Lung (tissue), 12 donors: Measurements from ENCODE around the gene PALMD. TPM values are rescaled to one million over a fixed set of nuclear protein-coding genes. Genes with fewer than 3 reads are reported as not detected.

Source experiments
- ATAC-seq: fragments of 200-7000 bp; cut with Tn5 transposase; one replicate; pipeline ENCODE4 v1.9.1; 2020; ENCODE audit warnings: moderate number of reproducible peaks; ENCODE audit not compliant: insufficient read depth, low FRiP score
- DNase-seq, 3 donors: peaks; one replicate each; pipeline ENCODE4 v3.0.0-alpha.2; 2013 to 2017
- H3K27ac ChIP-seq, 2 donors: one replicate each; pipeline ENCODE4 v1.5.1; 2013; ENCODE audit warnings: mild to moderate bottlenecking in 2 of 2, moderate library complexity in 2 of 2, control low read depth in 1 of 2, inconsistent platforms in 1 of 2, low read depth in 1 of 2, low read length in 1 of 2
- H3K27me3 ChIP-seq, 3 donors: one replicate each; pipeline ENCODE4 v1.5.1; 2013; ENCODE audit warnings: low read length in 2 of 3; ENCODE audit not compliant: control insufficient read depth in 3 of 3, insufficient read depth in 3 of 3
- H3K36me3 ChIP-seq, 4 donors: one replicate each; pipeline ENCODE4 v1.5.1; 2013; ENCODE audit warnings: low read length in 4 of 4, mild to moderate bottlenecking in 1 of 4, moderate library complexity in 1 of 4; ENCODE audit not compliant: control insufficient read depth in 4 of 4, insufficient read depth in 4 of 4
- H3K4me1 ChIP-seq, 5 donors: one replicate each; pipeline ENCODE4 v1.5.1; 2013; ENCODE audit warnings: low read length in 5 of 5, mild to moderate bottlenecking in 2 of 5, moderate library complexity in 1 of 5; ENCODE audit not compliant: control insufficient read depth in 5 of 5, insufficient read depth in 5 of 5
- H3K4me3 ChIP-seq: one replicate; pipeline ENCODE4 v1.5.1; 2013; ENCODE audit warnings: mild to moderate bottlenecking, control low read depth, moderate library complexity
- H3K9ac ChIP-seq, 2 donors: one replicate each; pipeline ENCODE4 v1.5.1; 2013; ENCODE audit warnings: low read length in 2 of 2, control low read depth in 1 of 2; ENCODE audit not compliant: insufficient read depth in 1 of 2
- H3K9me3 ChIP-seq, 4 donors: one replicate each; pipeline ENCODE4 v1.5.1; 2013; ENCODE audit warnings: low read length in 3 of 4, mild to moderate bottlenecking in 1 of 4, moderate library complexity in 1 of 4; ENCODE audit not compliant: control insufficient read depth in 4 of 4, insufficient read depth in 3 of 4
- CTCF ChIP-seq: IDR thresholded peaks from 2 replicates; pipeline ENCODE4 v1.5.1; 2012; ENCODE audit warnings: mild to moderate bottlenecking; ENCODE audit errors: control extremely low read depth, extremely low read depth
- WGBS, 2 donors: extraction: QIAGEN DNeasy Blood & Tissue Kit; methylation state at CpG; one replicate each; pipeline ENCODE4 v1.1.7; 2013; 5-methylcytosine and 5-hydroxymethylcytosine counted together
- polyA plus RNA-seq, 2 donors: library from polyadenylated mRNA; stranded (reverse); fragments of 200-250 nt; gene quantifications; one replicate each; pipeline ENCODE4 v1.2.1, GENCODE V29; 2013
- total RNA-seq, 2 donors: library from RNA; depleted of rRNA in 1 of 2; stranded (reverse); fragments of >200 nt in 1 of 2; gene quantifications; one replicate each; pipeline ENCODE4 v1.2.1, GENCODE V29; 2014 to 2021
- donor health status: control.
- donor health status: control.
- donor health status: Bipolar disorder and iron deficiency.
- donor health status: healthy.
- donor health status: DM: yes; HTN: yes; CAD: no.

The PALMD gene
- total and polyA plus RNA-seq, 4 donors = 10.5 to 32.2 (median 22.0) TPM

GRCh38 chr1:99623554-99623953 lies 22.4 kb upstream of the PALMD start:
- WGBS, 2 donors = 66 to 71% methylated on average over 4 of the region's 4 CpGs
- DNase-seq = peak in 2 of 3 donors; percentile 23 to 30

GRCh38 chr1:99627615-99628014 lies 18.3 kb upstream of the PALMD start:
- Histone ChIP-seq H3K27me3 (no peaks in the 10 kb centered on the region), H3K36me3 (no peaks in the 10 kb centered on the region), H3K9ac (no peak overlapping the region), H3K4me1 (no peaks in the 10 kb centered on the region), H3K4me3 (no peak overlapping the region), H3K9me3 (no peaks in the 10 kb centered on the region), H3K27ac (no peak overlapping the region)
- ATAC-seq = no peak
- no peak for TF ChIP-seq CTCF
- DNase-seq = no peak
- WGBS, 2 donors = 60 to 65% methylated on average over 5 of the region's 5 CpGs

More at GRCh38 chr1:99623554-99623953, 22.4 kb upstream of the PALMD start:
- ATAC-seq = no peak
- no peak overlapping the region for H3K27ac ChIP-seq
- no peak overlapping the region for H3K4me3 ChIP-seq
- no peaks in the 10 kb centered on the region for H3K36me3 ChIP-seq
- H3K9me3 ChIP-seq = no peaks in the 10 kb centered on the region
- no peak for TF ChIP-seq CTCF
- no peaks in the 10 kb centered on the region for H3K27me3 ChIP-seq
- no peaks in the 10 kb centered on the region for H3K4me1 ChIP-seq
- H3K9ac ChIP-seq = no peak overlapping the region

GRCh38 chr1:99629164-99629563 lies 16.7 kb upstream of the PALMD start:
- no peak overlapping the region for H3K9ac ChIP-seq
- no peaks in the 10 kb centered on the region for H3K9me3 ChIP-seq
- ATAC-seq = no peak
- no peak for DNase-seq
- no peaks in the 10 kb centered on the region for H3K36me3 ChIP-seq
- no peaks in the 10 kb centered on the region for H3K27me3 ChIP-seq
- 79 to 89% methylated on average over 1 of the region's 1 CpG for WGBS, 2 donors
- H3K4me3 ChIP-seq = no peak overlapping the region
- no peaks in the 10 kb centered on the region for H3K4me1 ChIP-seq
- no peak overlapping the region for H3K27ac ChIP-seq
- TF ChIP-seq CTCF = no peak

GRCh38 chr1:99634971-99635624 lies 10.8 kb upstream of the PALMD start:
- no peak overlapping the region for H3K27ac ChIP-seq
- 85 to 94% methylated on average over 3 of the region's 3 CpGs for WGBS, 2 donors
- H3K9me3 ChIP-seq = no peaks in the 10 kb centered on the region
- no peak for TF ChIP-seq CTCF
- no peak overlapping the region for H3K4me3 ChIP-seq
- H3K27me3 ChIP-seq = no peaks in the 10 kb centered on the region
- no peaks in the 10 kb centered on the region for H3K36me3 ChIP-seq
- ATAC-seq = no peak
- H3K9ac ChIP-seq = no peak overlapping the region
- peaks cover 0 to 5% (median 0%) of the 10 kb centered on the region in 5 donors for H3K4me1 ChIP-seq
- DNase-seq = no peak
